ENCODE measurements around the gene ZMIZ1. TPM values are rescaled to one million over a fixed set of nuclear protein-coding genes. Genes with fewer than 3 reads are reported as not detected.

Gene ZMIZ1
- total RNA-seq, 1 donor from 2014 or later: 173 TPM

DNA sequence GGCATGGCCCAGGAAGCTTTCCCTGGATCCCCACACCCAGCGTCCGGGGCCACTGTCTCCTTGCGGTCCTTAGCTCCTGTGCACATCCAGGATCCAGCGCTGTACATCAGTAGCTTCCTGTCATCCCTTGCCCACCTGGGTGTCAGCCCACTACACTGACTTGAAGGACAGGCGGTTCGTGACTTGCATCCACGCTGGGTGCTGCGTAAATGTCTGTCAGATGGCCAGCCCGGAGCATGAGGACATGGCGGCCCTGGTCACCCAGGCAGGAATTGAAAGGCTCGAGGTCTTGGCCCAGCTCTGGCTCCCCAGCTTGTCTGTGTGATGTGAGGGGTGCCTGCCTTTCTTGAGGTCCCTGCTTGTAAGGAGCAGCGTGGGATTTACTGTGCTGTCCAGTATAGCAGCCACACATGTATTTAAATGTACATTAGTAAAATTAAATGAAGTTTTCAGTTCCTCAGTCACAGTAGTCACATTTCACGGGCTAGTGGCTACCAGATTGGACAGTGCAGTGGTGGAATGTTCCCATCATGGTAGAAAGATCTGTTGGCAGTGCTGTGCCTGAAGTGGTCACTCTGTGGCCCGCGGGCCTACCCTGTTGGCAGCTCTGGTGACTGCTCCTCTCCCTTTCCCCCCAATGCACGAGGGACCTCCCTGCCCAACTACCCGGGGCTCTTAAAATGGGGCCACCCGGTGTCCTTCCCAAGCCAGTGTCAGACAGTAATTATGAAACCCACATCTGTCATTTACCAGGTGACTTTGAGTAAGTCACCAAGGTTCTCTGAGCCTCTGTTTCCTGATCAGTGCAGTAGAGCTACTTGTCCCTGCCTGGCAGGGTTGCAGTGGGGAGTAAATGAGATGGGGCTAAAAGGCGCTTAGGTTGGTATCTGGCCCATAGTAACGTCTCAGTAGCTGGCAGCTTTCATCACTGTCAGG lies 180.7 kb downstream of the ZMIZ1 start:
- no peaks in the 10 kb centered on the region for H3K9me3 Mint-ChIP-seq
- no peaks in the 10 kb centered on the region for H3K27me3 Mint-ChIP-seq (ENCODE audit: low read depth)
- TF ChIP-seq, protein P1, sequence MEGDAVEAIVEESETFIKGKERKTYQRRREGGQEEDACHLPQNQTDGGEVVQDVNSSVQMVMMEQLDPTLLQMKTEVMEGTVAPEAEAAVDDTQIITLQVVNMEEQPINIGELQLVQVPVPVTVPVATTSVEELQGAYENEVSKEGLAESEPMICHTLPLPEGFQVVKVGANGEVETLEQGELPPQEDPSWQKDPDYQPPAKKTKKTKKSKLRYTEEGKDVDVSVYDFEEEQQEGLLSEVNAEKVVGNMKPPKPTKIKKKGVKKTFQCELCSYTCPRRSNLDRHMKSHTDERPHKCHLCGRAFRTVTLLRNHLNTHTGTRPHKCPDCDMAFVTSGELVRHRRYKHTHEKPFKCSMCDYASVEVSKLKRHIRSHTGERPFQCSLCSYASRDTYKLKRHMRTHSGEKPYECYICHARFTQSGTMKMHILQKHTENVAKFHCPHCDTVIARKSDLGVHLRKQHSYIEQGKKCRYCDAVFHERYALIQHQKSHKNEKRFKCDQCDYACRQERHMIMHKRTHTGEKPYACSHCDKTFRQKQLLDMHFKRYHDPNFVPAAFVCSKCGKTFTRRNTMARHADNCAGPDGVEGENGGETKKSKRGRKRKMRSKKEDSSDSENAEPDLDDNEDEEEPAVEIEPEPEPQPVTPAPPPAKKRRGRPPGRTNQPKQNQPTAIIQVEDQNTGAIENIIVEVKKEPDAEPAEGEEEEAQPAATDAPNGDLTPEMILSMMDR (IDR thresholded peaks at IDR 0.05; ENCODE audit: unreplicated experiment): no peak
- no peak for DNase-seq (ENCODE audit: low spot score in 2 of 2, unreplicated experiment in 2 of 2)
- H3K4me1 Mint-ChIP-seq: peaks cover 30% of the 10 kb centered on the region
- no peak overlapping the region for H3K27ac Mint-ChIP-seq
- no peak overlapping the region for H3K4me3 Mint-ChIP-seq
- peaks cover 3% of the 10 kb centered on the region for H3K36me3 Mint-ChIP-seq

- TF ChIP-seq, protein P1 (IDR thresholded peaks at IDR 0.05; ENCODE audit: unreplicated experiment): no peak
- Mint-ChIP-seq H3K36me3 (peaks cover 3% of the 10 kb centered on the region), H3K27ac (no peak overlapping the region), H3K4me1 (peaks cover 22% of the 10 kb centered on the region), H3K9me3 (no peaks in the 10 kb centered on the region), H3K27me3 (ENCODE audit: low read depth) (no peaks in the 10 kb centered on the region), H3K4me3 (no peak overlapping the region)
- no peak for DNase-seq (ENCODE audit: low spot score in 2 of 2, unreplicated experiment in 2 of 2)
Measured at GRCh38 chr10:79250259-79250658, 181.5 kb downstream of the ZMIZ1 start.

GRCh38 chr10:79252450-79252849 lies 183.7 kb downstream of the ZMIZ1 start:
- Mint-ChIP-seq H3K4me1 (peaks cover 11% of the 10 kb centered on the region), H3K27me3 (ENCODE audit: low read depth) (no peaks in the 10 kb centered on the region), H3K36me3 (peaks cover 8% of the 10 kb centered on the region), H3K9me3 (no peaks in the 10 kb centered on the region), H3K27ac (no peak overlapping the region), H3K4me3 (no peak overlapping the region)
- TF ChIP-seq, protein P1 (IDR thresholded peaks at IDR 0.05; ENCODE audit: unreplicated experiment): no peak
- DNase-seq (ENCODE audit: low spot score in 2 of 2, unreplicated experiment in 2 of 2): no peak

- Mint-ChIP-seq H3K36me3 (peaks cover 8% of the 10 kb centered on the region), H3K9me3 (no peaks in the 10 kb centered on the region), H3K27ac (no peak overlapping the region), H3K4me1 (peaks cover 11% of the 10 kb centered on the region), H3K27me3 (ENCODE audit: low read depth) (no peaks in the 10 kb centered on the region), H3K4me3 (no peak overlapping the region)
- no peak for DNase-seq (ENCODE audit: low spot score in 2 of 2, unreplicated experiment in 2 of 2)
- TF ChIP-seq, protein P1 (IDR thresholded peaks at IDR 0.05; ENCODE audit: unreplicated experiment): no peak
Measured at GRCh38 chr10:79252971-79253370, 184.2 kb downstream of the ZMIZ1 start.

- peaks cover 8% of the 10 kb centered on the region for H3K36me3 Mint-ChIP-seq
- H3K4me3 Mint-ChIP-seq: no peak overlapping the region
- no peaks in the 10 kb centered on the region for H3K9me3 Mint-ChIP-seq
- TF ChIP-seq, protein P1 (IDR thresholded peaks at IDR 0.05; ENCODE audit: unreplicated experiment): no peak
- H3K27me3 Mint-ChIP-seq (ENCODE audit: low read depth): no peaks in the 10 kb centered on the region
- H3K4me1 Mint-ChIP-seq: peaks cover 15% of the 10 kb centered on the region
- no peak overlapping the region for H3K27ac Mint-ChIP-seq
- DNase-seq (ENCODE audit: low spot score in 2 of 2, unreplicated experiment in 2 of 2): no peak
Measured at GRCh38 chr10:79253704-79254103, 184.9 kb downstream of the ZMIZ1 start.

Measured in mesothelial cell of epicardium (in vitro differentiated cells).